WTC11 (cell line): Measurements from ENCODE around the gene ANKDD1B. TPM values are rescaled to one million over a fixed set of nuclear protein-coding genes. Genes with fewer than 3 reads are reported as not detected.

ENCODE experiments used
- ATAC-seq: fragments of 200-7000 bp; cut with Tn5 transposase; 2 replicates; pipeline ENCODE4 v1.10.0; 2021; ENCODE audit warnings: mild to moderate bottlenecking, moderate library complexity
- CTCF ChIA-PET: fragments of 300-600 bp; sonication (Branson Sonifier 250); formaldehyde crosslinking; loops from one replicate; lab custom pipeline; 2021; ENCODE audit warnings: antibody characterized with exemption; lab: Charles Lee
- POLR2A ChIA-PET: fragments of 350-600 bp; sonication (Branson Sonifier 250); formaldehyde crosslinking; loops from one replicate; lab custom pipeline; 2021; ENCODE audit warnings: antibody characterized with exemption; lab: Charles Lee
- DNase-seq: peaks from one replicate; pipeline ENCODE4 v3.0.0; 2021; ENCODE audit warnings: low spot score
- H3K27ac Mint-ChIP-seq: 2 replicates; pipeline ENCODE4 v1.8.0; 2021; ENCODE audit warnings: mixed read lengths
- H3K27me3 Mint-ChIP-seq: 2 replicates; pipeline ENCODE4 v1.8.0; 2021; ENCODE audit warnings: low read depth, mild to moderate bottlenecking, moderate library complexity, mixed read lengths
- H3K36me3 Mint-ChIP-seq: 2 replicates; pipeline ENCODE4 v1.8.0; 2021; ENCODE audit warnings: mixed read lengths
- H3K4me1 Mint-ChIP-seq: 2 replicates; pipeline ENCODE4 v1.8.0; 2022; ENCODE audit warnings: mixed read lengths
- H3K4me3 Mint-ChIP-seq: 2 replicates; pipeline ENCODE4 v1.8.0; 2021; ENCODE audit warnings: mild to moderate bottlenecking, moderate library complexity, mixed read lengths
- H3K9me3 Mint-ChIP-seq: 2 replicates; pipeline ENCODE4 v1.8.0; 2021; ENCODE audit warnings: mixed read lengths
- CREB1 ChIP-seq: sonication (generic); formaldehyde crosslinking; IDR thresholded peaks from 2 replicates; pipeline ENCODE4 v1.8.0; 2023; ENCODE audit warnings: mild to moderate bottlenecking, missing genetic modification reagents
- CREM ChIP-seq: sonication (generic); formaldehyde crosslinking; IDR thresholded peaks from 2 replicates; pipeline ENCODE4 v1.8.1; 2022; ENCODE audit warnings: mild to moderate bottlenecking, missing genetic modification reagents, moderate library complexity
- E2F5 ChIP-seq: sonication (generic); formaldehyde crosslinking; IDR thresholded peaks from 2 replicates; pipeline ENCODE4 v1.8.1; 2022; ENCODE audit warnings: mild to moderate bottlenecking, moderate library complexity, missing genetic modification reagents
- FOXP1 ChIP-seq: sonication (generic); formaldehyde crosslinking; IDR thresholded peaks from 2 replicates; pipeline ENCODE4 v1.8.0; 2022; ENCODE audit warnings: missing genetic modification reagents, mild to moderate bottlenecking, moderate library complexity, borderline replicate concordance
- GRHL2 ChIP-seq: fragments of 250-450 bp; sonication (Bioruptor Pico); IDR thresholded peaks from 2 replicates; pipeline ENCODE4 v1.8.0; 2022; ENCODE audit warnings: mild to moderate bottlenecking, moderate library complexity; ENCODE audit not compliant: insufficient replicate concordance, severe bottlenecking
- IRF2 ChIP-seq: sonication (generic); formaldehyde crosslinking; IDR thresholded peaks from 2 replicates; pipeline ENCODE4 v1.8.0; 2022; ENCODE audit warnings: low read depth, missing genetic modification reagents, borderline replicate concordance
- NFE2L1 ChIP-seq: sonication (generic); formaldehyde crosslinking; IDR thresholded peaks from 2 replicates; pipeline ENCODE4 v1.8.1; 2023; ENCODE audit warnings: missing genetic modification reagents
- NR3C1 ChIP-seq: sonication (generic); formaldehyde crosslinking; conservative IDR thresholded peaks from 2 replicates; pipeline ENCODE4 v1.8.1; 2023; ENCODE audit warnings: low read depth, mild to moderate bottlenecking, missing genetic modification reagents
- SMAD3 ChIP-seq: sonication (generic); formaldehyde crosslinking; IDR thresholded peaks from 2 replicates; pipeline ENCODE4 v1.8.0; 2022; ENCODE audit warnings: missing genetic modification reagents, mild to moderate bottlenecking, borderline replicate concordance
- SOX15 ChIP-seq: fragments of 250-450 bp; sonication (Bioruptor Pico); IDR thresholded peaks from 2 replicates; pipeline ENCODE4 v1.9.0; 2021; ENCODE audit warnings: mild to moderate bottlenecking
- ZNF138 ChIP-seq: sonication (generic); formaldehyde crosslinking; conservative IDR thresholded peaks from 2 replicates; pipeline ENCODE4 v1.8.1; 2022; ENCODE audit warnings: mild to moderate bottlenecking, moderate library complexity, missing genetic modification reagents
- total RNA-seq: library from RNA; stranded (reverse); gene quantifications from 3 replicates; pipeline ENCODE4 v1.2.3, GENCODE V29; 2021
- TF ChIP-seq, protein P1 (sequence below): fragments of 200-600 bp; IDR thresholded peaks from 2 replicates; pipeline ENCODE4 v1.8.0; 2022; ENCODE audit warnings: antibody characterized with exemption
- TF ChIP-seq, protein P2 (sequence below): sonication (generic); formaldehyde crosslinking; IDR thresholded peaks from 2 replicates; pipeline ENCODE4 v1.8.0; 2022; ENCODE audit warnings: mild to moderate bottlenecking, missing genetic modification reagents
- TF ChIP-seq, protein P3 (sequence below): sonication (generic); formaldehyde crosslinking; IDR thresholded peaks from 2 replicates; pipeline ENCODE4 v1.8.1; 2023; ENCODE audit warnings: mild to moderate bottlenecking, missing genetic modification reagents
- TF ChIP-seq, protein P4 (sequence below): sonication (generic); formaldehyde crosslinking; IDR thresholded peaks from 2 replicates; pipeline ENCODE4 v1.8.0; 2022; ENCODE audit warnings: mild to moderate bottlenecking, missing genetic modification reagents
- TF ChIP-seq, protein P5 (sequence below): sonication (generic); formaldehyde crosslinking; IDR thresholded peaks from 2 replicates; pipeline ENCODE4 v1.8.1; 2023; ENCODE audit warnings: mild to moderate bottlenecking, moderate library complexity, missing genetic modification reagents
- TF ChIP-seq, protein P6 (sequence below): sonication (generic); formaldehyde crosslinking; IDR thresholded peaks from 2 replicates; pipeline ENCODE4 v1.8.1; 2022; ENCODE audit warnings: missing genetic modification reagents, borderline replicate concordance
- TF ChIP-seq, protein P7 (sequence below): sonication (generic); formaldehyde crosslinking; IDR thresholded peaks from 2 replicates; pipeline ENCODE4 v1.8.1; 2023; ENCODE audit warnings: mild to moderate bottlenecking, missing genetic modification reagents, moderate library complexity

Gene ANKDD1B
- total RNA-seq, 1 experiment from 2014 or later = 0.28 TPM

DNA sequence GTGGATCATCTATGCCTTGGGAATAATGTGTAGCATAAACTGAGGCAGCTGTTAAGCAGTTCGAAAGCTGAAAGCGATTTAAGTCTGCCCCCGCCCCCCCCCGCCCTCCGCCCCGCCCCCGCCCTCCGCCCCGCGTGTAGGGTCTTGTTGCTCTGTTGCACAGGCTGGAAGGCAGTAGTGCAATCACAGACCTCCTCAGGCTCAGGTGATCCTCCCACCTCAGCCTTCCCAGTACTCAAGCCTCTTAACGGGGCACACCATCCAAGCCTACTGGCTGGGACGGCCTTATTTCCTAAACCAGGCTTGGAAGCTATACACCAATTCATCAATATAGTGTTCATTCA is 945 bp downstream of the ANKDD1B start:
- DNase-seq = no peak
- Mint-ChIP-seq H3K27me3 (peaks cover 8% of the 10 kb centered on the region), H3K9me3 (no peaks in the 10 kb centered on the region), H3K27ac (no peak overlapping the region), H3K4me1 (peaks cover 36% of the 10 kb centered on the region), H3K4me3 (peak overlapping the region; percentile 77), H3K36me3 (no peaks in the 10 kb centered on the region)
- ChIA-PET CTCF (interaction anchor here (0.6 kb wide), 1 partner anchor 70 kb away, joined by 3 read pairs; no protein-coding TSS in a partner anchor), POLR2A (no interaction called here)
- TF ChIP-seq, protein P1, sequence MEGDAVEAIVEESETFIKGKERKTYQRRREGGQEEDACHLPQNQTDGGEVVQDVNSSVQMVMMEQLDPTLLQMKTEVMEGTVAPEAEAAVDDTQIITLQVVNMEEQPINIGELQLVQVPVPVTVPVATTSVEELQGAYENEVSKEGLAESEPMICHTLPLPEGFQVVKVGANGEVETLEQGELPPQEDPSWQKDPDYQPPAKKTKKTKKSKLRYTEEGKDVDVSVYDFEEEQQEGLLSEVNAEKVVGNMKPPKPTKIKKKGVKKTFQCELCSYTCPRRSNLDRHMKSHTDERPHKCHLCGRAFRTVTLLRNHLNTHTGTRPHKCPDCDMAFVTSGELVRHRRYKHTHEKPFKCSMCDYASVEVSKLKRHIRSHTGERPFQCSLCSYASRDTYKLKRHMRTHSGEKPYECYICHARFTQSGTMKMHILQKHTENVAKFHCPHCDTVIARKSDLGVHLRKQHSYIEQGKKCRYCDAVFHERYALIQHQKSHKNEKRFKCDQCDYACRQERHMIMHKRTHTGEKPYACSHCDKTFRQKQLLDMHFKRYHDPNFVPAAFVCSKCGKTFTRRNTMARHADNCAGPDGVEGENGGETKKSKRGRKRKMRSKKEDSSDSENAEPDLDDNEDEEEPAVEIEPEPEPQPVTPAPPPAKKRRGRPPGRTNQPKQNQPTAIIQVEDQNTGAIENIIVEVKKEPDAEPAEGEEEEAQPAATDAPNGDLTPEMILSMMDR = no peak
- TF ChIP-seq ZNF138 (CRISPR knock-in tag) (no peak), SOX15 (no peak), NFE2L1 (CRISPR knock-in tag) (no peak), GRHL2 (CRISPR knock-in tag) (no peak), NR3C1 (CRISPR knock-in tag) (no peak), FOXP1 (CRISPR knock-in tag) (no peak), IRF2 (CRISPR knock-in tag) (no peak), SMAD3 (CRISPR knock-in tag) (no peak), E2F5 (no peak), CREM (CRISPR knock-in tag) (no peak), CREB1 (CRISPR knock-in tag) (no peak)
- TF ChIP-seq, protein P2, sequence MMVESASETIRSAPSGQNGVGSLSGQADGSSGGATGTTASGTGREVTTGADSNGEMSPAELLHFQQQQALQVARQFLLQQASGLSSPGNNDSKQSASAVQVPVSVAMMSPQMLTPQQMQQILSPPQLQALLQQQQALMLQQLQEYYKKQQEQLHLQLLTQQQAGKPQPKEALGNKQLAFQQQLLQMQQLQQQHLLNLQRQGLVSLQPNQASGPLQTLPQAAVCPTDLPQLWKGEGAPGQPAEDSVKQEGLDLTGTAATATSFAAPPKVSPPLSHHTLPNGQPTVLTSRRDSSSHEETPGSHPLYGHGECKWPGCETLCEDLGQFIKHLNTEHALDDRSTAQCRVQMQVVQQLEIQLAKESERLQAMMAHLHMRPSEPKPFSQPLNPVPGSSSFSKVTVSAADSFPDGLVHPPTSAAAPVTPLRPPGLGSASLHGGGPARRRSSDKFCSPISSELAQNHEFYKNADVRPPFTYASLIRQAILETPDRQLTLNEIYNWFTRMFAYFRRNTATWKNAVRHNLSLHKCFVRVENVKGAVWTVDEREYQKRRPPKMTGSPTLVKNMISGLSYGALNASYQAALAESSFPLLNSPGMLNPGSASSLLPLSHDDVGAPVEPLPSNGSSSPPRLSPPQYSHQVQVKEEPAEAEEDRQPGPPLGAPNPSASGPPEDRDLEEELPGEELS (CRISPR knock-in tag) = no peak
- TF ChIP-seq, protein P3, sequence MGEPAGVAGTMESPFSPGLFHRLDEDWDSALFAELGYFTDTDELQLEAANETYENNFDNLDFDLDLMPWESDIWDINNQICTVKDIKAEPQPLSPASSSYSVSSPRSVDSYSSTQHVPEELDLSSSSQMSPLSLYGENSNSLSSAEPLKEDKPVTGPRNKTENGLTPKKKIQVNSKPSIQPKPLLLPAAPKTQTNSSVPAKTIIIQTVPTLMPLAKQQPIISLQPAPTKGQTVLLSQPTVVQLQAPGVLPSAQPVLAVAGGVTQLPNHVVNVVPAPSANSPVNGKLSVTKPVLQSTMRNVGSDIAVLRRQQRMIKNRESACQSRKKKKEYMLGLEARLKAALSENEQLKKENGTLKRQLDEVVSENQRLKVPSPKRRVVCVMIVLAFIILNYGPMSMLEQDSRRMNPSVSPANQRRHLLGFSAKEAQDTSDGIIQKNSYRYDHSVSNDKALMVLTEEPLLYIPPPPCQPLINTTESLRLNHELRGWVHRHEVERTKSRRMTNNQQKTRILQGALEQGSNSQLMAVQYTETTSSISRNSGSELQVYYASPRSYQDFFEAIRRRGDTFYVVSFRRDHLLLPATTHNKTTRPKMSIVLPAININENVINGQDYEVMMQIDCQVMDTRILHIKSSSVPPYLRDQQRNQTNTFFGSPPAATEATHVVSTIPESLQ (CRISPR knock-in tag) = no peak
- TF ChIP-seq, protein P4, sequence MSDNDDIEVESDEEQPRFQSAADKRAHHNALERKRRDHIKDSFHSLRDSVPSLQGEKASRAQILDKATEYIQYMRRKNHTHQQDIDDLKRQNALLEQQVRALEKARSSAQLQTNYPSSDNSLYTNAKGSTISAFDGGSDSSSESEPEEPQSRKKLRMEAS (CRISPR knock-in tag) = no peak
- TF ChIP-seq, protein P5, sequence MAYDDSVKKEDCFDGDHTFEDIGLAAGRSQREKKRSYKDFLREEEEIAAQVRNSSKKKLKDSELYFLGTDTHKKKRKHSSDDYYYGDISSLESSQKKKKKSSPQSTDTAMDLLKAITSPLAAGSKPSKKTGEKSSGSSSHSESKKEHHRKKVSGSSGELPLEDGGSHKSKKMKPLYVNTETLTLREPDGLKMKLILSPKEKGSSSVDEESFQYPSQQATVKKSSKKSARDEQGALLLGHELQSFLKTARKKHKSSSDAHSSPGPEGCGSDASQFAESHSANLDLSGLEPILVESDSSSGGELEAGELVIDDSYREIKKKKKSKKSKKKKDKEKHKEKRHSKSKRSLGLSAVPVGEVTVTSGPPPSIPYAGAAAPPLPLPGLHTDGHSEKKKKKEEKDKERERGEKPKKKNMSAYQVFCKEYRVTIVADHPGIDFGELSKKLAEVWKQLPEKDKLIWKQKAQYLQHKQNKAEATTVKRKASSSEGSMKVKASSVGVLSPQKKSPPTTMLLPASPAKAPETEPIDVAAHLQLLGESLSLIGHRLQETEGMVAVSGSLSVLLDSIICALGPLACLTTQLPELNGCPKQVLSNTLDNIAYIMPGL (CRISPR knock-in tag) = no peak
- TF ChIP-seq, protein P6, sequence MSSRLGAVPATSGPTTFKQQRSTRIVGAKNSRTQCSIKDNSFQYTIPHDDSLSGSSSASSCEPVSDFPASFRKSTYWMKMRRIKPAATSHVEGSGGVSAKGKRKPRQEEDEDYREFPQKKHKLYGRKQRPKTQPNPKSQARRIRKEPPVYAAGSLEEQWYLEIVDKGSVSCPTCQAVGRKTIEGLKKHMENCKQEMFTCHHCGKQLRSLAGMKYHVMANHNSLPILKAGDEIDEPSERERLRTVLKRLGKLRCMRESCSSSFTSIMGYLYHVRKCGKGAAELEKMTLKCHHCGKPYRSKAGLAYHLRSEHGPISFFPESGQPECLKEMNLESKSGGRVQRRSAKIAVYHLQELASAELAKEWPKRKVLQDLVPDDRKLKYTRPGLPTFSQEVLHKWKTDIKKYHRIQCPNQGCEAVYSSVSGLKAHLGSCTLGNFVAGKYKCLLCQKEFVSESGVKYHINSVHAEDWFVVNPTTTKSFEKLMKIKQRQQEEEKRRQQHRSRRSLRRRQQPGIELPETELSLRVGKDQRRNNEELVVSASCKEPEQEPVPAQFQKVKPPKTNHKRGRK (CRISPR knock-in tag) = no peak
- TF ChIP-seq, protein P7, sequence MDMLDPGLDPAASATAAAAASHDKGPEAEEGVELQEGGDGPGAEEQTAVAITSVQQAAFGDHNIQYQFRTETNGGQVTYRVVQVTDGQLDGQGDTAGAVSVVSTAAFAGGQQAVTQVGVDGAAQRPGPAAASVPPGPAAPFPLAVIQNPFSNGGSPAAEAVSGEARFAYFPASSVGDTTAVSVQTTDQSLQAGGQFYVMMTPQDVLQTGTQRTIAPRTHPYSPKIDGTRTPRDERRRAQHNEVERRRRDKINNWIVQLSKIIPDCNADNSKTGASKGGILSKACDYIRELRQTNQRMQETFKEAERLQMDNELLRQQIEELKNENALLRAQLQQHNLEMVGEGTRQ = no peak
- ATAC-seq = peak; percentile 57
